ENCODE results near the gene EFNA2.

DNA sequence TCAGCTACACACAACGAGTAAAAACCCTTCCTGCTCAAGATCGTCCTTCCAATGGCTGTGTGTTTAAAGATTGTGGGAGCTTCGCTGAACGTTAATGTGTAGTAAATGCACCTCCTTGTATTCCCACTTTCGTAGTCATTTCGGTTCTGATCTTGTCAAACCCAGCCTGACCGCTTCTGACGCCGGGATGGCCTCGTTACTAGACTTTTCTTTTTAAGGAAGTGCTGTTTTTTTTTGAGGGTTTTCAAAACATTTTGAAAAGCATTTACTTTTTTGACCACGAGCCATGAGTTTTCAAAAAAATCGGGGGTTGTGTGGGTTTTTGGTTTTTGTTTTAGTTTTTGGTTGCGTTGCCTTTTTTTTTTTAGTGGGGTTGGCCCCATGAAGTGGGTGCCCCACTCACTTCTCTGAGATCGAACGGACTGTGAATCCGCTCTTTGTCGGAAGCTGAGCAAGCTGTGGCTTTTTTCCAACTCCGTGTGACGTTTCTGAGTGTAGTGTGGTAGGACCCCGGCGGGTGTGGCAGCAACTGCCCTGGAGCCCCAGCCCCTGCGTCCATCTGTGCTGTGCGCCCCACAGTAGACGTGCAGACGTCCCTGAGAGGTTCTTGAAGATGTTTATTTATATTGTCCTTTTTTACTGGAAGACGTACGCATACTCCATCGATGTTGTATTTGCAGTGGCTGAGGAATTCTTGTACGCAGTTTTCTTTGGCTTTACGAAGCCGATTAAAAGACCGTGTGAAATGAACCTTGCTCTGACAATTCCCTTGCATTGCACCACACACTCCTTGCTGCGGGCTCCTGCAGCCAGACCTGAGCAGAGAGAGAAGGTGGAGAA, 13.0 kb upstream of the EFNA2 start:
- no peak for TF ChIP-seq GLIS3 (CRISPR knock-in tag; IDR thresholded peaks at IDR 0.05)
- TF ChIP-seq, protein P1, sequence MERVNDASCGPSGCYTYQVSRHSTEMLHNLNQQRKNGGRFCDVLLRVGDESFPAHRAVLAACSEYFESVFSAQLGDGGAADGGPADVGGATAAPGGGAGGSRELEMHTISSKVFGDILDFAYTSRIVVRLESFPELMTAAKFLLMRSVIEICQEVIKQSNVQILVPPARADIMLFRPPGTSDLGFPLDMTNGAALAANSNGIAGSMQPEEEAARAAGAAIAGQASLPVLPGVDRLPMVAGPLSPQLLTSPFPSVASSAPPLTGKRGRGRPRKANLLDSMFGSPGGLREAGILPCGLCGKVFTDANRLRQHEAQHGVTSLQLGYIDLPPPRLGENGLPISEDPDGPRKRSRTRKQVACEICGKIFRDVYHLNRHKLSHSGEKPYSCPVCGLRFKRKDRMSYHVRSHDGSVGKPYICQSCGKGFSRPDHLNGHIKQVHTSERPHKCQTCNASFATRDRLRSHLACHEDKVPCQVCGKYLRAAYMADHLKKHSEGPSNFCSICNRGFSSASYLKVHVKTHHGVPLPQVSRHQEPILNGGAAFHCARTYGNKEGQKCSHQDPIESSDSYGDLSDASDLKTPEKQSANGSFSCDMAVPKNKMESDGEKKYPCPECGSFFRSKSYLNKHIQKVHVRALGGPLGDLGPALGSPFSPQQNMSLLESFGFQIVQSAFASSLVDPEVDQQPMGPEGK (CRISPR knock-in tag; IDR thresholded peaks at IDR 0.05; ENCODE audit: borderline replicate concordance): no peak
- no peak for TF ChIP-seq TCF4 (CRISPR knock-in tag; IDR thresholded peaks at IDR 0.05; ENCODE audit: borderline replicate concordance)
- TF ChIP-seq, protein P2, sequence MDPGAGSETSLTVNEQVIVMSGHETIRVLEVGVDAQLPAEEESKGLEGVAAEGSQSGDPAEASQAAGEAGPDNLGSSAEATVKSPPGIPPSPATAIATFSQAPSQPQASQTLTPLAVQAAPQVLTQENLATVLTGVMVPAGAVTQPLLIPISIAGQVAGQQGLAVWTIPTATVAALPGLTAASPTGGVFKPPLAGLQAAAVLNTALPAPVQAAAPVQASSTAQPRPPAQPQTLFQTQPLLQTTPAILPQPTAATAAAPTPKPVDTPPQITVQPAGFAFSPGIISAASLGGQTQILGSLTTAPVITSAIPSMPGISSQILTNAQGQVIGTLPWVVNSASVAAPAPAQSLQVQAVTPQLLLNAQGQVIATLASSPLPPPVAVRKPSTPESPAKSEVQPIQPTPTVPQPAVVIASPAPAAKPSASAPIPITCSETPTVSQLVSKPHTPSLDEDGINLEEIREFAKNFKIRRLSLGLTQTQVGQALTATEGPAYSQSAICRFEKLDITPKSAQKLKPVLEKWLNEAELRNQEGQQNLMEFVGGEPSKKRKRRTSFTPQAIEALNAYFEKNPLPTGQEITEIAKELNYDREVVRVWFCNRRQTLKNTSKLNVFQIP (CRISPR knock-in tag; IDR thresholded peaks at IDR 0.05; ENCODE audit: borderline replicate concordance, low read depth): no peak
- no peak for TF ChIP-seq RARB (CRISPR knock-in tag; IDR thresholded peaks at IDR 0.05)
- no peak for TF ChIP-seq TOX (CRISPR knock-in tag; IDR thresholded peaks at IDR 0.05; ENCODE audit: borderline replicate concordance)
- TF ChIP-seq, protein P3, sequence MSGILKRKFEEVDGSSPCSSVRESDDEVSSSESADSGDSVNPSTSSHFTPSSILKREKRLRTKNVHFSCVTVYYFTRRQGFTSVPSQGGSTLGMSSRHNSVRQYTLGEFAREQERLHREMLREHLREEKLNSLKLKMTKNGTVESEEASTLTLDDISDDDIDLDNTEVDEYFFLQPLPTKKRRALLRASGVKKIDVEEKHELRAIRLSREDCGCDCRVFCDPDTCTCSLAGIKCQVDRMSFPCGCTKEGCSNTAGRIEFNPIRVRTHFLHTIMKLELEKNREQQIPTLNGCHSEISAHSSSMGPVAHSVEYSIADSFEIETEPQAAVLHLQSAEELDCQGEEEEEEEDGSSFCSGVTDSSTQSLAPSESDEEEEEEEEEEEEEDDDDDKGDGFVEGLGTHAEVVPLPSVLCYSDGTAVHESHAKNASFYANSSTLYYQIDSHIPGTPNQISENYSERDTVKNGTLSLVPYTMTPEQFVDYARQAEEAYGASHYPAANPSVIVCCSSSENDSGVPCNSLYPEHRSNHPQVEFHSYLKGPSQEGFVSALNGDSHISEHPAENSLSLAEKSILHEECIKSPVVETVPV (CRISPR knock-in tag; IDR thresholded peaks at IDR 0.05): no peak
